Keratinocyte (primary cell): ENCODE data around the gene GRM4. TPM values are rescaled to one million over a fixed set of nuclear protein-coding genes. Genes with fewer than 3 reads are reported as not detected.

Source experiments
- DNase-seq: peaks from one replicate; pipeline ENCODE4 v3.0.0-alpha.2; 2011; ENCODE audit warnings: low read depth, missing footprints, low spot score
- FAIRE-seq: peaks from 2 replicates; lab custom pipeline; 2011; peaks lifted over from hg19 to GRCh38; lab: Jason Lieb, UNC
- H2AFZ ChIP-seq: 2 replicates; pipeline ENCODE4 v1.6.0; 2012; ENCODE audit warnings: low read length, control low read depth, inconsistent platforms; ENCODE audit not compliant: control insufficient read depth
- H3K27ac ChIP-seq: 2 replicates; pipeline ENCODE4 v1.5.1; 2011; ENCODE audit warnings: low read length; ENCODE audit not compliant: control insufficient read depth, insufficient read depth
- H3K27me3 ChIP-seq: 3 replicates; pipeline ENCODE4 v1.6.0; 2011; ENCODE audit warnings: low read length; ENCODE audit not compliant: control insufficient read depth, insufficient read depth; ENCODE audit errors: extremely low read depth
- H3K36me3 ChIP-seq, 2 experiments: 2 replicates in 1 of 2; 3 replicates in 1 of 2; pipeline ENCODE4 v1.5.1; 2011; ENCODE audit warnings: low read length in 2 of 2, mild to moderate bottlenecking in 1 of 2; ENCODE audit not compliant: control insufficient read depth in 2 of 2, insufficient read depth in 2 of 2; ENCODE audit errors: extremely low read depth in 1 of 2
- H3K4me1 ChIP-seq: 3 replicates; pipeline ENCODE4 v1.5.1; 2011; ENCODE audit warnings: low read length; ENCODE audit not compliant: control insufficient read depth, insufficient read depth; ENCODE audit errors: extremely low read depth
- H3K4me2 ChIP-seq: 3 replicates; pipeline ENCODE4 v1.6.0; 2011; ENCODE audit warnings: low read depth, low read length; ENCODE audit not compliant: control insufficient read depth, insufficient read depth; ENCODE audit errors: extremely low read depth
- H3K4me3 ChIP-seq, 3 experiments: fragments of 200-600 bp in 1 of 3; sonication (generic) in 1 of 3; 2 replicates in 2 of 3; 3 replicates in 1 of 3; pipeline ENCODE4 v1.5.1; 2011 to 2016; ENCODE audit warnings: low read length in 3 of 3, mild to moderate bottlenecking in 3 of 3, control low read depth in 2 of 3, inconsistent platforms in 1 of 3, low read depth in 1 of 3, mixed read lengths in 1 of 3, mixed run types in 1 of 3, moderate library complexity in 1 of 3; ENCODE audit not compliant: control insufficient read depth in 2 of 3, insufficient read depth in 2 of 3; ENCODE audit errors: extremely low read depth in 1 of 3
- H3K79me2 ChIP-seq: 2 replicates; pipeline ENCODE4 v1.6.0; 2012; ENCODE audit warnings: low read length; ENCODE audit not compliant: control insufficient read depth, insufficient read depth
- H3K9ac ChIP-seq: 3 replicates; pipeline ENCODE4 v1.6.0; 2011; ENCODE audit warnings: low read length; ENCODE audit not compliant: control insufficient read depth, insufficient read depth; ENCODE audit errors: extremely low read depth
- H3K9me1 ChIP-seq: 3 replicates; pipeline ENCODE4 v1.6.0; 2011; ENCODE audit warnings: low read length; ENCODE audit not compliant: control insufficient read depth, insufficient read depth; ENCODE audit errors: extremely low read depth
- H3K9me3 ChIP-seq: 2 replicates; pipeline ENCODE4 v1.5.1; 2012; ENCODE audit warnings: low read depth, low read length; ENCODE audit not compliant: control insufficient read depth
- H4K20me1 ChIP-seq: 3 replicates; pipeline ENCODE4 v1.6.0; 2011; ENCODE audit warnings: low read length; ENCODE audit not compliant: control insufficient read depth, insufficient read depth; ENCODE audit errors: extremely low read depth
- EZH2 ChIP-seq: IDR thresholded peaks from one replicate; pipeline ENCODE4 v1.6.1; 2012; ENCODE audit warnings: inconsistent platforms, mild to moderate bottlenecking, low read length, moderate library complexity
- dilution Hi-C: fragments of 300-500 bp; cut with MboI; formaldehyde crosslinking; loops from one replicate; pipeline ENCODE4 v1.7.0; 2020; ENCODE audit warnings: low sequenced_read_pairs; ENCODE audit not compliant: extremely low pct_ligation_motif_present
- polyA plus RNA-seq, 5 experiments: library from polyadenylated mRNA; depleted of rRNA in 3 of 5; stranded (reverse) in 3 of 5; stranded (forward) in 1 of 5; unstranded in 1 of 5; fragments of >200 nt; gene quantifications; 1 replicate in 1 of 5; 2 replicates in 3 of 5; 3 replicates in 1 of 5; pipeline versions ENCODE4 v1.2.1 to v1.2.3, GENCODE V29; 2011 to 2012; ENCODE audit warnings: missing spikeins in 2 of 5, low read depth in 1 of 5, low replicate concordance in 1 of 5
- TF ChIP-seq, protein P1 (sequence below), 3 experiments: IDR thresholded peaks in 1 of 3; conservative IDR thresholded peaks in 1 of 3; optimal IDR thresholded peaks in 1 of 3; 2 replicates in 2 of 3; 3 replicates in 1 of 3; pipeline versions ENCODE3 to v1.5.1; 2011; ENCODE audit warnings: low read length in 3 of 3, mild to moderate bottlenecking in 3 of 3, moderate library complexity in 2 of 3, control low read depth in 1 of 3, inconsistent platforms in 1 of 3; ENCODE audit not compliant: insufficient read depth in 2 of 3; ENCODE audit errors: extremely low read depth in 1 of 3

GRM4 gene
- polyA plus RNA-seq, 1 donor (not counting 4 experiments of a cell fraction or from before 2014, with no cell fraction given) = not detected

DNA sequence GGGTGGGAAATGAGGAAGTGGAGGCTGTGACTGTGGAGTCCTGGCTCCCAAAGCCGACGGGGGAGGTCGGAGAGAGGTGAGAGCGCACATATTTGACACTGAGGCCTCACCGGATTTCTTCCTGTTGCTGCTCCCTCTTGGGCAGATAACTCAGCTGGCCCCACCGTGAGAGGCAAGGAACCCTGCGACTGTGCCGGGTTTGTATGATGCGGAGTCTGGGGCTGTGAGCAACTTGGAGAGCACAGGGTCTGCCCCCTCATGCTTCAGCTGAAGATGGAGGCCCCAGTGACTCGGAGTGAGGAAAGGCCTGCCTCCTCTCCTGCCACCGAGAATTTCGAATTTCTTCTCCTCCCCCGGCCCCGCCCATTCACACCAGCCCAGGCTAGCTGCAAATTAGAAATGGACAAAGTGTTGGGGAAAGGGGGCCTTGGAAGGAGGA, 160.6 kb downstream of the GRM4 start:
- FAIRE-seq (no peak), DNase-seq (no peak)
- Histone ChIP-seq H3K36me3 (no peaks in the 10 kb centered on the region), H3K27me3 (no peaks in the 10 kb centered on the region), H3K27ac (no peak overlapping the region), H3K9ac (no peak overlapping the region), H3K79me2 (no peaks in the 10 kb centered on the region), H2AFZ (no peak overlapping the region), H3K4me3 (no peak overlapping the region), H3K4me2 (no peak overlapping the region), H4K20me1 (no peaks in the 10 kb centered on the region), H3K9me1 (no peaks in the 10 kb centered on the region), H3K9me3 (no peaks in the 10 kb centered on the region), H3K4me1 (peaks cover 2% of the 10 kb centered on the region)
- dilution Hi-C loops = no loop called here
- TF ChIP-seq EZH2 = no peak
- TF ChIP-seq, protein P1, sequence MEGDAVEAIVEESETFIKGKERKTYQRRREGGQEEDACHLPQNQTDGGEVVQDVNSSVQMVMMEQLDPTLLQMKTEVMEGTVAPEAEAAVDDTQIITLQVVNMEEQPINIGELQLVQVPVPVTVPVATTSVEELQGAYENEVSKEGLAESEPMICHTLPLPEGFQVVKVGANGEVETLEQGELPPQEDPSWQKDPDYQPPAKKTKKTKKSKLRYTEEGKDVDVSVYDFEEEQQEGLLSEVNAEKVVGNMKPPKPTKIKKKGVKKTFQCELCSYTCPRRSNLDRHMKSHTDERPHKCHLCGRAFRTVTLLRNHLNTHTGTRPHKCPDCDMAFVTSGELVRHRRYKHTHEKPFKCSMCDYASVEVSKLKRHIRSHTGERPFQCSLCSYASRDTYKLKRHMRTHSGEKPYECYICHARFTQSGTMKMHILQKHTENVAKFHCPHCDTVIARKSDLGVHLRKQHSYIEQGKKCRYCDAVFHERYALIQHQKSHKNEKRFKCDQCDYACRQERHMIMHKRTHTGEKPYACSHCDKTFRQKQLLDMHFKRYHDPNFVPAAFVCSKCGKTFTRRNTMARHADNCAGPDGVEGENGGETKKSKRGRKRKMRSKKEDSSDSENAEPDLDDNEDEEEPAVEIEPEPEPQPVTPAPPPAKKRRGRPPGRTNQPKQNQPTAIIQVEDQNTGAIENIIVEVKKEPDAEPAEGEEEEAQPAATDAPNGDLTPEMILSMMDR (optimal IDR thresholded peaks at IDR 0.05 in 1 of 3, IDR thresholded peaks at IDR 0.05 in 1 of 3, conservative IDR thresholded peaks at IDR 0.05 in 1 of 3; ENCODE audit: extremely low read depth in 1 of 3, insufficient read depth in 2 of 3, low read length in 3 of 3) = no peak

DNA sequence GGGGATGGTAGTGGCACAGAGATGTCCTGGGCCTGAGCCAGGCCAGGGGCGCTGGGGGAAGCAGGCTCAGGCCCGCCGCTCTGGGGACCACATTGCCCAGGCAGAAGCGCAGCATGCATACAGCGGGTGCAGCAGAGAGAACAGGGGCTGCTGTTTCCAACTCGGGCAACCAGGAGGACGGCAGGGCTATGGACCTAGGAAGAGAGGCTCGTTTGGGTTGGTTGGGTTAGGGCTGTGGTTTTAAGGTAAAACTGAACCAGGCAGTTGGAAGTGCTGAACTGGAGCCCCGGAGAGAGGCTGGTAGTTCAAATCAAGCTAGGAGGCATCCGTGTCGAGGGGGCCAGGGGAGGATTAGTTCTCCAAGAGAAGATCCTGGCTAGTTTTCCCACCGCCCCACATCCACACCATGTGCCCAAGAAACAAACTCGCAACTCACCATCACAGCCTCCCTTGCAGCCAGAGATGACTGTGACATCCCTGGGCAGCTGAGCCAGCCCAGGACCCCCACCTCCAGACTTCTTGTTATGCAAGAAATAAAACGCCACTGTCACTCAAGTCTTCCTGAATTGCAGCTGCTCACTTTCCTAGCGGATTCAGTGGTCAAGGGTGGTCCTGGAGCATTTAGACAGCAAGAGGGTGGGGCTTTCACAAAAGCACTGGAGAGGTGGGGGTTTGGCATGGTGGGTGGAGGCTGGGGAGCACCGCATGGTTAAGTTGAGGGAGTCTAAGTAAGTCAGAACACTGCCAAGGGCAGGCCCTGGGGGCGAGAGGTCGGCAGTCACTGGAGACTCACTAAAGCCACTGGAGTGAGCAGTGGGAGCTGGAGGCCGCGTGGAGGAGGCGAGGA, 161.2 kb downstream of the GRM4 start:
- no peak overlapping the region for H3K4me3 ChIP-seq
- no peaks in the 10 kb centered on the region for H3K27me3 ChIP-seq
- TF ChIP-seq EZH2 = no peak
- TF ChIP-seq, protein P1 (optimal IDR thresholded peaks at IDR 0.05 in 1 of 3, IDR thresholded peaks at IDR 0.05 in 1 of 3, conservative IDR thresholded peaks at IDR 0.05 in 1 of 3; ENCODE audit: extremely low read depth in 1 of 3, insufficient read depth in 2 of 3, low read length in 3 of 3) = no peak
- H3K9me1 ChIP-seq = no peaks in the 10 kb centered on the region
- DNase-seq (no peak), FAIRE-seq (no peak)
- H3K27ac ChIP-seq = no peak overlapping the region
- no peaks in the 10 kb centered on the region for H4K20me1 ChIP-seq
- H3K4me2 ChIP-seq = no peak overlapping the region
- no peak overlapping the region for H3K9ac ChIP-seq
- no peaks in the 10 kb centered on the region for H3K9me3 ChIP-seq
- no peaks in the 10 kb centered on the region for H3K36me3 ChIP-seq
- peaks cover 2% of the 10 kb centered on the region for H3K4me1 ChIP-seq
- H3K79me2 ChIP-seq = no peaks in the 10 kb centered on the region
- dilution Hi-C loops = no loop called here
- H2AFZ ChIP-seq = no peak overlapping the region
